GM12801 (cell line): Measurements from ENCODE around the gene FOXS1.

Source experiments
- TF ChIP-seq, protein P1 (sequence below): IDR thresholded peaks from one replicate; pipeline ENCODE4 v1.5.1; 2011; ENCODE audit warnings: control low read depth; ENCODE audit not compliant: insufficient read length; ENCODE audit errors: extremely low read depth

FOXS1 gene

DNA sequence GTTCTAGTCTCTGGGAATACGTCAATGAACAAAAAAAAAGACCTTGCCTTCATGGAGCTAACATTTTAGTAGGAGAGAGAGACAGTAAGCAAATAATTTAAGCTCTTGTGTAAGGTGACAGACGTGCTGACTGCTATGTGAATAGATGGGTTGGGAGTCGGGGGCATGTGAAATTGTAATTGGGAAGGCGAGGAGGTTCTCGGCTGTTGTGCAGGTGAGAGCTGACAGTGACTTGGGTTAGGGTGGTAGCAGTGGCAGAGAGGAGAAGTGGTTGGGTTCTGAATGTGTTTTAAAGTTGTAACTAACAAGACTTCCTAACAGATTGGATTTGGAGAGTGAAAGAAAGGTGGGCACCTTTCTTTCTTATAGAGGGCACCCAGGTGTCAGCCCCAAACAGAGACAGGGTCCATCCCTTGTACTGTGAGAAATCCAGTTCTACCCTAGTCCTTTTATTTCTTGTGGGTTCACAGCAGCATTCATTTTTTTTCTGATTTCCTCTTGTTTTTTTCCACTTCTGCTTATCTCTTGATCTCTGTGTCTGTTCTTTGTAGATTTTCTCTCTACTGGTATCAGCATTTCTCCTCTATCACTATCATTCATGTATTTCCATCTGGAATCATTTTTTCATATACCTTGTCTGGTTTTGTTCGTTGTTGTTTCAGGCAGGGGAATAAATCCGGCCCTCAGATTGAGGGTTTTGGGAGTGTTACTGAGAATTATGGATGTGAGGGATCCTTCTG lies 41.7 kb downstream of the FOXS1 start:
- TF ChIP-seq, protein P1, sequence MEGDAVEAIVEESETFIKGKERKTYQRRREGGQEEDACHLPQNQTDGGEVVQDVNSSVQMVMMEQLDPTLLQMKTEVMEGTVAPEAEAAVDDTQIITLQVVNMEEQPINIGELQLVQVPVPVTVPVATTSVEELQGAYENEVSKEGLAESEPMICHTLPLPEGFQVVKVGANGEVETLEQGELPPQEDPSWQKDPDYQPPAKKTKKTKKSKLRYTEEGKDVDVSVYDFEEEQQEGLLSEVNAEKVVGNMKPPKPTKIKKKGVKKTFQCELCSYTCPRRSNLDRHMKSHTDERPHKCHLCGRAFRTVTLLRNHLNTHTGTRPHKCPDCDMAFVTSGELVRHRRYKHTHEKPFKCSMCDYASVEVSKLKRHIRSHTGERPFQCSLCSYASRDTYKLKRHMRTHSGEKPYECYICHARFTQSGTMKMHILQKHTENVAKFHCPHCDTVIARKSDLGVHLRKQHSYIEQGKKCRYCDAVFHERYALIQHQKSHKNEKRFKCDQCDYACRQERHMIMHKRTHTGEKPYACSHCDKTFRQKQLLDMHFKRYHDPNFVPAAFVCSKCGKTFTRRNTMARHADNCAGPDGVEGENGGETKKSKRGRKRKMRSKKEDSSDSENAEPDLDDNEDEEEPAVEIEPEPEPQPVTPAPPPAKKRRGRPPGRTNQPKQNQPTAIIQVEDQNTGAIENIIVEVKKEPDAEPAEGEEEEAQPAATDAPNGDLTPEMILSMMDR = no peak

DNA sequence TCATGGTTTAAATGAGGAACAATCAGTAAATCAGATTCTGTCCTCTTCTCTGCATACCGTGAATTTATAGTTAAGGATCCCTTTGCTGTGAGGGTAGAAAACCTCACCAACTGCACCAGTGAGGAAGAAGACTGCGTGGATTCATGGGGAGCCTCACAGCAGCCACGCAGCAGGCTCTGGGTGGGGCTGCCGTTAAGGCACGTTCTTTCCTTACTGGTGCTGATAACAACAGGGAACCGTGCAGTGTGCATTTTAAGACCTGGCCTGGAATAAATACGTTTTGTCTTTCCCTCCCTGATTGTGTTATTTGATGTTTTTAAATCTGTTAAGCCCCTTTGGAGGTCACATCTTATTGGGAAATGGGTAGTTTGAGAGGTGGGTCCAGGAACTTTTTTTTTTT lies 43.9 kb downstream of the FOXS1 start:
- TF ChIP-seq, protein P1 = no peak

DNA sequence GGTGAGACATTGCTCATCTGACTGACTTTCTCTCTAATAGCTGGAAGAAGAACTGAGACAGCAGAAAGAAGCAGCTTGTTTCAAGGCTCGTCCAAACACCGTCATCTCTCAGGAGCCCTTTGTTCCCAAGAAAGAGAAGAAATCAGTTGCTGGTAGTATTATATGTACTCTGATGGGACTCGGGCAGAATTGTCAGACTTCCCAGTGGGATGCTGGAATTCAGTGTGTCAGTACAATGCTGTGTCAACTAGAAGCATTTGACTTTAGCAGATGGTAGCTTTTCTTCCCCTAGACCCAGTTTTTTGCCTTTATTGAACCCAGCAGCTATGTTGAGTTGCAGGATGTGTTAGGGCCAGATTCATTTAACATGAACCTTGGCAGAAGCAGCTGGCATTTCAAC lies 48.0 kb downstream of the FOXS1 start:
- TF ChIP-seq, protein P1 = no peak
